Mesenchymal stem cell (in vitro differentiated cells and primary cell): ENCODE data around the gene SYNE1.

Source experiments
- DNase-seq: peaks from one replicate; pipeline ENCODE4 v3.0.0-alpha.2; 2013
- H2AFZ ChIP-seq: one replicate; pipeline ENCODE4 v1.6.1; 2013; ENCODE audit warnings: low read depth, mild to moderate bottlenecking, control low read depth, inconsistent platforms, low read length, moderate library complexity
- H2AK5ac ChIP-seq: 2 replicates; pipeline ENCODE4 v1.6.1; 2013; ENCODE audit warnings: low read length, moderate library complexity, mild to moderate bottlenecking, inconsistent platforms; ENCODE audit not compliant: severe bottlenecking
- H2BK120ac ChIP-seq: one replicate; pipeline ENCODE4 v1.6.1; 2013; ENCODE audit warnings: low read depth, mild to moderate bottlenecking, inconsistent platforms, low read length, moderate library complexity
- H2BK12ac ChIP-seq, 2 experiments: one replicate each; pipeline ENCODE4 v1.6.1; 2013; ENCODE audit warnings: inconsistent platforms in 2 of 2, low read length in 2 of 2, mild to moderate bottlenecking in 2 of 2, moderate library complexity in 2 of 2, control low read depth in 1 of 2
- H2BK15ac ChIP-seq: one replicate; pipeline ENCODE4 v1.6.1; 2013; ENCODE audit warnings: mild to moderate bottlenecking, low read depth, inconsistent platforms; ENCODE audit not compliant: poor library complexity, severe bottlenecking
- H2BK5ac ChIP-seq: 2 replicates; pipeline ENCODE4 v1.6.1; 2013; ENCODE audit warnings: low read depth, mild to moderate bottlenecking, low read length, control low read depth, inconsistent platforms; ENCODE audit not compliant: poor library complexity, severe bottlenecking
- H3K14ac ChIP-seq, 2 experiments: one replicate each; pipeline ENCODE4 v1.6.1; 2013; ENCODE audit warnings: inconsistent platforms in 2 of 2, low read length in 2 of 2, control low read depth in 1 of 2, mild to moderate bottlenecking in 1 of 2, moderate library complexity in 1 of 2
- H3K18ac ChIP-seq, 2 experiments: one replicate each; pipeline ENCODE4 v1.6.1; 2013; ENCODE audit warnings: inconsistent platforms in 2 of 2, low read length in 2 of 2, control low read depth in 1 of 2, low read depth in 1 of 2, mild to moderate bottlenecking in 1 of 2
- H3K23ac ChIP-seq, 2 experiments: one replicate each; pipeline ENCODE4 v1.6.1; 2013; ENCODE audit warnings: inconsistent platforms in 2 of 2, low read length in 2 of 2, mild to moderate bottlenecking in 2 of 2, moderate library complexity in 2 of 2, control low read depth in 1 of 2
- H3K27ac ChIP-seq: 2 replicates; pipeline ENCODE4 v1.5.1; 2013; ENCODE audit warnings: mild to moderate bottlenecking, moderate library complexity, low read length, control low read depth, inconsistent platforms; ENCODE audit not compliant: poor library complexity, severe bottlenecking
- H3K27me3 ChIP-seq, 2 experiments: 2 replicates each; pipeline versions ENCODE4 v1.6.1 to v1.7.0; 2013; ENCODE audit warnings: low read length in 2 of 2, mild to moderate bottlenecking in 2 of 2, moderate library complexity in 2 of 2, control low read depth in 1 of 2, inconsistent platforms in 1 of 2; ENCODE audit not compliant: control insufficient read depth in 1 of 2, insufficient read depth in 1 of 2
- H3K36me3 ChIP-seq, 2 experiments: 2 replicates each; pipeline versions ENCODE4 v1.6.1 to v1.7.0; 2013; ENCODE audit warnings: low read length in 2 of 2, control low read depth in 1 of 2, inconsistent platforms in 1 of 2, low read depth in 1 of 2, mild to moderate bottlenecking in 1 of 2; ENCODE audit not compliant: insufficient read depth in 2 of 2, control insufficient read depth in 1 of 2
- H3K4ac ChIP-seq, 2 experiments: one replicate each; pipeline ENCODE4 v1.6.1; 2013; ENCODE audit warnings: inconsistent platforms in 2 of 2, low read length in 2 of 2, mild to moderate bottlenecking in 2 of 2, moderate library complexity in 2 of 2, control low read depth in 1 of 2, low read depth in 1 of 2
- H3K4me1 ChIP-seq: 2 replicates; pipeline ENCODE4 v1.6.1; 2013; ENCODE audit warnings: low read depth, low read length, control low read depth; ENCODE audit not compliant: control insufficient read depth, insufficient read depth
- H3K4me2 ChIP-seq: 2 replicates; pipeline ENCODE4 v1.6.1; 2013; ENCODE audit warnings: low read length, mild to moderate bottlenecking, inconsistent platforms; ENCODE audit not compliant: poor library complexity, severe bottlenecking
- H3K4me3 ChIP-seq, 2 experiments: 2 replicates each; pipeline versions ENCODE4 v1.5.1 to v1.7.0; 2013; ENCODE audit warnings: low read length in 2 of 2, mild to moderate bottlenecking in 2 of 2, control low read depth in 1 of 2, low read depth in 1 of 2; ENCODE audit not compliant: insufficient read depth in 1 of 2
- H3K79me1 ChIP-seq: replicated peaks from 2 replicates; pipeline ENCODE4 v1.6.1; 2013; ENCODE audit warnings: mild to moderate bottlenecking, control low read depth, low read length, inconsistent platforms; ENCODE audit not compliant: poor library complexity, severe bottlenecking
- H3K9ac ChIP-seq: 2 replicates; pipeline ENCODE4 v1.7.0; 2013; ENCODE audit warnings: mild to moderate bottlenecking, low read length, moderate library complexity
- H3K9me3 ChIP-seq: 2 replicates; pipeline ENCODE4 v1.7.0; 2013; ENCODE audit warnings: mild to moderate bottlenecking, low read length; ENCODE audit not compliant: control insufficient read depth
- H4K8ac ChIP-seq: one replicate; pipeline ENCODE4 v1.6.1; 2013; ENCODE audit warnings: inconsistent platforms, mild to moderate bottlenecking, low read length, moderate library complexity
- H4K91ac ChIP-seq: one replicate; pipeline ENCODE4 v1.6.1; 2013; ENCODE audit warnings: mild to moderate bottlenecking, low read length, inconsistent platforms
- WGBS: methylation state at CpG from one replicate; pipeline ENCODE4 v1.1.7; 2013; ENCODE audit warnings: mixed read lengths; 5-methylcytosine and 5-hydroxymethylcytosine counted together

The SYNE1 gene

DNA sequence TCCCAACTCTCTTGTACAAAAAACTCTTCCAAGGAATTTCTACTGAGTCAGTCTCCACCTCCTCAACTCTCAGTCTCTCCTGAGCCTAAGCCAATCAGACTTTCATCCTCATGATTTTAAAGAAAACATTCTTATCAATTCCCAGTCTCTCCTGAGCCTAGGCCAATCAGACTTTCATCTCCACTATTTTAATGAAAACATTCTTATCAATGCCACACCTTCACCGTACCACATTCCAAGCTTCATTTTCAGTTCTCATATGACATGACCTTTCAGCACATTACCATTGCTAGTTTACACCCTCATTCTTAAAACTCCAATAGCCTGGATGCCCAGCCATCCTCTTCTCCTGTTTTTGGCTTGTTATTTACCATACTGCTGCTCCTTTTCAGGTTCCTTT lies 42.5 kb downstream of the SYNE1 start:
- H3K79me1 ChIP-seq: no peaks in the 10 kb centered on the region
- H2BK15ac ChIP-seq: no peak overlapping the region
- no peak overlapping the region for H3K27ac ChIP-seq
- no peak overlapping the region for H3K9ac ChIP-seq
- H2BK12ac ChIP-seq: no peak overlapping the region
- H2AFZ ChIP-seq: no peak overlapping the region
- no peak overlapping the region for H4K91ac ChIP-seq
- no peak overlapping the region for H3K14ac ChIP-seq
- H2BK120ac ChIP-seq: no peak overlapping the region
- no peak overlapping the region for H3K4ac ChIP-seq
- H3K23ac ChIP-seq: no peak overlapping the region
- H2BK5ac ChIP-seq: no peak overlapping the region
- peaks cover 5% of the 10 kb centered on the region for H3K9me3 ChIP-seq
- H3K27me3 ChIP-seq: no peaks in the 10 kb centered on the region
- no peaks in the 10 kb centered on the region for H3K4me1 ChIP-seq
- H3K4me3 ChIP-seq: no peak overlapping the region
- H4K8ac ChIP-seq: no peak overlapping the region
- H3K4me2 ChIP-seq: no peak overlapping the region
- H3K36me3 ChIP-seq: no peaks in the 10 kb centered on the region
- H3K18ac ChIP-seq: no peak overlapping the region
- no peak overlapping the region for H2AK5ac ChIP-seq
- DNase-seq: no peak
- 89% methylated on average over 1 of the region's 1 CpG for WGBS

GRCh38 chr6:152588456-152588855 lies 48.7 kb downstream of the SYNE1 start:
- H4K8ac ChIP-seq: no peak overlapping the region
- no peak overlapping the region for H2BK12ac ChIP-seq
- WGBS: 100% methylated on average over 1 of the region's 1 CpG
- H4K91ac ChIP-seq: no peak overlapping the region
- no peak overlapping the region for H3K18ac ChIP-seq
- no peak overlapping the region for H2BK120ac ChIP-seq
- no peak overlapping the region for H3K14ac ChIP-seq
- H3K4me3 ChIP-seq: no peak overlapping the region
- no peak overlapping the region for H3K4me2 ChIP-seq
- no peak for DNase-seq
- no peak overlapping the region for H2BK15ac ChIP-seq
- H3K23ac ChIP-seq: no peak overlapping the region
- H2AFZ ChIP-seq: no peak overlapping the region
- no peak overlapping the region for H3K27ac ChIP-seq
- no peak overlapping the region for H3K4ac ChIP-seq
- H3K27me3 ChIP-seq: no peaks in the 10 kb centered on the region
- H2AK5ac ChIP-seq: no peak overlapping the region
- no peaks in the 10 kb centered on the region for H3K36me3 ChIP-seq
- peaks cover 5% of the 10 kb centered on the region for H3K9me3 ChIP-seq
- H3K79me1 ChIP-seq: no peaks in the 10 kb centered on the region
- H3K9ac ChIP-seq: no peak overlapping the region
- H2BK5ac ChIP-seq: no peak overlapping the region
- H3K4me1 ChIP-seq: no peaks in the 10 kb centered on the region

DNA sequence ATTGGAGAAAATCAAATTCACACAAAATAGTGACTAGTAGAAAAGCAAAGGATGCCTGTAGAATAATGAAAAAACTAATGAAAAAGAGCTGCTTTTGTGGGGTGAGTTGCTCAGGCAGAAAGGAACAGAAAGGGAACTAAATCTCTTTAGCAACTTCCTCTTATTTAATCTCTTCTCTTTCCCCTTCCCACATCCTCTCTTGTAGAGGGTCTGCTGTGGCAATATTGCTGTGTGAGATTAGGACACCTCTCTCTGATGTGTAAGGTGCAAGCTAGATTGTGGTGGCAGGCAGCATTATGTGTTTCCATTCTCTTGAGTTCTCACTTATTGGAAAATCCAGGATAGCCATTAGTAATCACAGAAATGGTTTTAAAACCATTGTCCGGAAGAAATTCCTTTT lies 49.7 kb downstream of the SYNE1 start:
- H3K27ac ChIP-seq: no peak overlapping the region
- H3K9ac ChIP-seq: no peak overlapping the region
- H3K14ac ChIP-seq: no peak overlapping the region
- H4K91ac ChIP-seq: no peak overlapping the region
- no peak for DNase-seq
- no peaks in the 10 kb centered on the region for H3K79me1 ChIP-seq
- peaks cover 5% of the 10 kb centered on the region for H3K9me3 ChIP-seq
- H3K4me2 ChIP-seq: no peak overlapping the region
- no peaks in the 10 kb centered on the region for H3K36me3 ChIP-seq
- no peak overlapping the region for H2BK5ac ChIP-seq
- H3K4me3 ChIP-seq: no peak overlapping the region
- no peak overlapping the region for H2AK5ac ChIP-seq
- H3K27me3 ChIP-seq: no peaks in the 10 kb centered on the region
- H3K23ac ChIP-seq: no peak overlapping the region
- H2BK120ac ChIP-seq: no peak overlapping the region
- no CpG with 5 or more reads among the region's 1 CpG for WGBS
- no peak overlapping the region for H4K8ac ChIP-seq
- no peak overlapping the region for H2AFZ ChIP-seq
- H2BK15ac ChIP-seq: no peak overlapping the region
- H3K18ac ChIP-seq: no peak overlapping the region
- H2BK12ac ChIP-seq: no peak overlapping the region
- H3K4ac ChIP-seq: no peak overlapping the region
- H3K4me1 ChIP-seq: no peaks in the 10 kb centered on the region

DNA sequence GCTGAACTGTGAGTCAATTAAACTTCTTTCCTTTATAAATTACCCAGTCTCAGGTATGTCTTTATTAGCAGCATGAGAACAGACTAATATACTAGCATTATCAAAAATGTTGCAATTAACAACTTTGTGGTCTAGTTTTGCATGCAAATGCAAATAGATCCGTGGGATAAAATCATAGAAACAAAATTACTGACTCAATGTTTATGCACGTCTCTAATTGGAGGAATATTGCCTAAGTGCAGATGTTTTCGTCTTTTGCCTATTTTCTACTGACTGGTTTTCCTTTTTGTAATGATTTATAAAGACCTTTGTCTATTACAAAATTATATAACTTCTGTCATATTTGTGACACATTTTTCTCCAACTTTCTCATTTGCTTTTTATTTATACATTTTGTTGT lies 51.9 kb downstream of the SYNE1 start:
- no peaks in the 10 kb centered on the region for H3K79me1 ChIP-seq
- no peak overlapping the region for H3K4me2 ChIP-seq
- no peak overlapping the region for H4K8ac ChIP-seq
- H3K9ac ChIP-seq: no peak overlapping the region
- H2AFZ ChIP-seq: no peak overlapping the region
- no peaks in the 10 kb centered on the region for H3K9me3 ChIP-seq
- no peak overlapping the region for H4K91ac ChIP-seq
- peaks cover 0 to 5% of the 10 kb centered on the region in 2 experiments for H3K27me3 ChIP-seq
- H2BK120ac ChIP-seq: no peak overlapping the region
- no peaks in the 10 kb centered on the region for H3K36me3 ChIP-seq
- DNase-seq: no peak
- no peak overlapping the region for H3K18ac ChIP-seq
- H2BK12ac ChIP-seq: no peak overlapping the region
- no peak overlapping the region for H2BK15ac ChIP-seq
- H3K4me3 ChIP-seq: no peak overlapping the region
- no peak overlapping the region for H3K14ac ChIP-seq
- H2BK5ac ChIP-seq: no peak overlapping the region
- H3K23ac ChIP-seq: no peak overlapping the region
- no peak overlapping the region for H2AK5ac ChIP-seq
- H3K4me1 ChIP-seq: no peaks in the 10 kb centered on the region
- H3K4ac ChIP-seq: no peak overlapping the region
- no CpG with 5 or more reads among the region's 3 CpGs for WGBS
- H3K27ac ChIP-seq: no peak overlapping the region
